DMS 273 (cell line): ENCODE measurements around the gene VAT1.
"Not testable (repeated sequence)": the region's sequence is repeated elsewhere in the genome, so short reads cannot be mapped to it uniquely, and the experiment has no call there.

Experiments
- DNase-seq: peaks from one replicate; lab custom pipeline; 2025; ENCODE audit not compliant: unreplicated experiment; lab: John Stamatoyannopoulos, UW

The VAT1 gene

DNA sequence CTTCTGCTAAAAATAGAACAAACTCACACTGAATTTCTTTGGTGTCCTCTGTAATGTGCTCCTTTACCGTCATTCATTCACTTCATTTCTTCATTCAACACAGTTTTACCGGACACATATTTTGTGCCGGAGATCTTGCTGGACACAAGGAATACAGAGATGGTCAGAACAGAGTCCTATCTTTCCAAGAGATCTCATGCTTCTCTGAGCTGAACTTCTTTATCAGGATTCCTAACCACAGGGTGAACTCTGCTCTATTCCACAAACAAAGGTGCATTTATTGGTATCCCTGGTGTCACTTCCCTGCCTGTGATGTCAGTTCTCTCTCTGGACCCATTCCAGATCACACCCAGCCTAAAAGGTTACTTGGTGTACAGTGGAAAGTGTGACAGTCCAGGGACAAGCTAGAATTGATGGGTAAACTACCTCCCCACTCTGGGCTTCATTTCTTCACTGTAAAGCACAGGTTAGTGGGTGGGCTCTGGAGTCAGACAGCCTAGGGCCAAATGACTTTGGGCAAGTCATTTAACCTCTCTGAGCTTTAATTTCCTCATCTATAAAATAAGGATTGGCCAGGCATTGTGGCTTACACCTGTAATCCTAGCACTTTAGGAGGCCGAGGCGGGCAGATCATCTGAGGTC is 11.4 kb downstream of the VAT1 start:
- DNase-seq = no peak

DNA sequence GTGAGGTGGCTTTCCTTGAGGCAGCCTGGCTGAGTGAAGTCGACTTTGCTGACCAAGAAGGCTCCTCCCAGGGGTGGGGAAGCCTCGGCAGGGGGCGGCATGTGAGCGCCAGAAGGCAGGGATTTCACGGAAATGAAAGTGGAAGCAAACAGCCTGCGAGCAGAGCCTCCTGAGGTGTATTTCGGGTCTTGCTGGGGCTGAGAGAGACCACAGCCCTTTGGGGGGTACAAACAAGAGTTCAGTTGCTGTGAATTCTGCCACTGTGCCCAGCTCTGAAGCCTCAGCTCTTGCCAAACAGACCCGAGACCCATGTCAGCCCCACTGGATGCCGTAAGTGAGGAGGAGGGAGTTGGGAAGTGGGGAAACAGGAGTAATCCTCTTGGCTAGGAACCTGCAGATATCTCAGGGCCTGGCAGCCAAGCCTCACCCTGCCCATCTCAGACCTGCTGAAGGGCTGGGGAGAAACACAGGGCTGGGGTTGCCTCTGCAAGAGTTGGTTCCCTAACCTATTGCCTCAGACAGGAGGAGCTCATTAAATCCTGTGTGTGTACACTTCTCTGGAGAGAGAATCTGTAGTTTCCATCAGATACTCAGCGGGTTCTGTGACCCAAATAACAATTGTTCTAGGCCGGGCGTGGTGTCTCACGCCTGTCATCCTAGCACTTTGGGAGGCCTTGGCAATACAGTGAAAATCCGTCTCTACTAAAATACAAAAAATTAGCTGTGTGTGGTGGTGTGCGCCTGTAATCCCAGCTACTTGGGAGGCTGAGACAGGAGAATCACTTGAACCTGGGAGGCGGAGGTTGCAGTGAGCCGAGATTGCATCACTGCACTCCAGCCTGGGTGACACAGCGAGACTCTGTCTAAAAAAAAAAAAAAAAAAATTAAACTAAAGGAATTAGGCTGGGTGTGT is 15.3 kb downstream of the VAT1 start, which contains the start of gene IFI35:
TSS of gene IFI35 (plus strand) at position 146 of the 913 bp plus-strand sequence. CDS start at position 310, 164 bp downstream.
- DNase-seq = peak; percentile 91

DNA sequence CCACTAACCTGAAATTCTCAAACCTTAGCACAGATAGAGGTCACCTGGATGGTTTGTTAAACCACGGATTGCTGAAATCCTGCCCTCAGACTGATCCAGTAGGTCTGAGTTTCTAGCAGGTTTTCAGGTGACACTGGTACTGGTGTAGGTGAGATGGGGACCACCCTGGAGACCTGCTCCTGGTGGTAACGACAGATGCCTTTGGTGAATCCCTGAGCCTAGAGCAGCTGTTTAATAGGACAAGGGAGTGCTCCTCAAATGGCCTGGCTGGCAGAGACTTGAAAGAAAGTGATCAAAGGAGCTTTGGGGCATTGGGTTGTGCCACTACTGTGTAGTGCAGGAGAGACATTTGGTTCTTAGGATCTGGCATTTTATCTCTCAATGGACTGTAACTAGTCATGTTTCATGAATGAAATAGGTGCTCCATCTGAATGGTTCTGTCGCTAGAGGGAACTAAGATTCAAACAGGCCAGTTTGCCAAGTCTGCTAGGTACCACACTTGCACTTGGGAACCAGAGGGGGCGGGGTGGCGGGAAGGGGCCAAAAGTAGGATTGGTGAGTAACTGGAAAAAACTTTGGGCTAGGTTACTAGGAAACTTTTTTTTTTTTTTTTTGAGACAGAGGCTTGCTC is 18.5 kb downstream of the VAT1 start:
- DNase-seq = peak; percentile 87

DNA sequence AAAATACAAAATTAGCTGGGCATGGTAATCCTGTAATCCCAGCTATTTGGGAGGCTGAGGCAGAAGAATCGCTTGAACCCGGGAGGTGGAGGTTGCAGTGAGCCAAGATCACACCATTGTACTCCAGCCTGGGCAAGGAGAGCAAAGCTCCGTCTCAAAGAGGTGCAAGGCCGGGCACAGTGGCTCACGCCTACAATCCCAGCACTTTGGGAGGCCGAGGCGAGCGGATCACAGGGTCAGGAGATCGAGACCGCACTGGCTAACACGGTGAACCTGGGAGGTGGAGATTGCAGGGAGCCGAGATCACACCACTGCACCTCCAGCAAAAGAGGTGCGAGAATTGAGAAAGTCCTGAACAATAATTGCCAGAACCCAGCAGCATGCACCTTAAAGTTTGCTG is 21.3 kb downstream of the VAT1 start:
- DNase-seq = not testable (repeated sequence)

DNA sequence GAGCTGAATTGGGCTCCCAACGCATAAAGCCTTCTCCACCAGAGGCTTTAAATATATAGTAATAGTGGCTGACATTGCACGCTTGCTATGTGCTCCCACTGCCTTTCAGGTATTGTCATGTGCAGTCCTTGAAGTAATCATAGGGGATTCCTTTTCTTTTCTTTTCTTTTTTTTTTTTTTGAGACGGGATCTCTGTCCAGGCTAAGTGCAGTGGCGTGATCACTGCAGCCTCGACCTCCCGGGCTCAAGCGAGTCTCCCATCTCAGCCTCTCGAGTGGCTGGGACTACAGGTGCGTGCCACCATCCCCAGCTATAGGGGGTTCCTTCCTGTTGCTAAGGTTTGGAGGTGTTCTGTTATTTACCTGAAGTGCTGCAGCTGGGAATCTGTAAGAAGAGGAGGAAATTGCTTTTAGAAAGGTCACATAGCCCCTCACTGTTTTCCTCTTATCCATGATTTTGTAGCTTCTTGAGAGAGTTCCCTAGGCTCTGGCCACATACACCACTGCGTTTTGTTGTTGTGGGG is 23.1 kb downstream of the VAT1 start:
- DNase-seq = no peak

DNA sequence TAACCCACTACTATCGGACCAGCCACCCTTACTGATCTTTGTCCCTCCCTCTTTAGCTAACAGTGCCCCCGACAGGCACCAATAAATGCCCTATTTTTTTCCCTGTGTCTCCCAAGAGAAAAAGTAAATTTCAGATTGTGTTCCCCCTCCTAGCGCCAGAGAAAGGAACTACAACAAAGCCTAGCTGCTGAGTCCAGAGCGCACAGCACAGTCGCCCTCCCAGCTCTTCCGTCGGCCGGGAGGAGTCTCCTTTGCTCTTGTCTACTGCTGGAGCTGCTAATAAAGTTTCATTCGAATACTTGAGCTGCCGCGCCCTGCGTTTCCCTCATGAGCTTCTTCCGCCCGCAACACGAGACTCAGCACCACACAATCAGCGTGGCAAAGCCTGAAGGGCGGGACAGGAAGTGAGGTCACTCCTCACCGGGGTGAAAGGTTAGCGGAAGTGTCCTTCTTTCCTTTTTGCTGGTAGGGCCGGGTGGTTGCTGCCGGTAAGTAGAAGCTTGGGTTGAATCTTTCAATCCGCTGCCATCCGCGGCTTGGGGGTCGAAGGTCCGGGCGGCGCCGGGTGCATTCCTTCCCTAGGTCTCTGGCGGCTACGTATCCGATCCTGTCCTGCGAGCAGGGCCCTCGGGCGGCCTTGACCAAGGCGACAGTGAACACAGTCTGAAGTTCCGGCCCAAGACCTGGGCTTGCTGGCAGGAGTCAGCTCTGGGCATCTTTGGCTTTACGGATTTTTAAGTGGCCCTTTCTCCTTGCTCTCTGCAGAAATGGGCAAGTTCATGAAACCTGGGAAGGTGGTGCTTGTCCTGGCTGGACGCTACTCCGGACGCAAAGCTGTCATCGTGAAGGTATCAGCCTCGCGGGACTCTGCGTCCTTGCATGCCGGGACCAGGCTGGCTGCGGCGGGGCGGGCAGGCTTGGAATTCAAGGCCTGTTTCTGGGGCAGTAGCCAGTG is 23.9 kb downstream of the VAT1 start, which contains the start of gene RPL27:
TSS of gene RPL27 (plus strand) at position 436 of the 955 bp plus-strand sequence. CDS start at position 768, 332 bp downstream.
- DNase-seq = peak; percentile 100

DNA sequence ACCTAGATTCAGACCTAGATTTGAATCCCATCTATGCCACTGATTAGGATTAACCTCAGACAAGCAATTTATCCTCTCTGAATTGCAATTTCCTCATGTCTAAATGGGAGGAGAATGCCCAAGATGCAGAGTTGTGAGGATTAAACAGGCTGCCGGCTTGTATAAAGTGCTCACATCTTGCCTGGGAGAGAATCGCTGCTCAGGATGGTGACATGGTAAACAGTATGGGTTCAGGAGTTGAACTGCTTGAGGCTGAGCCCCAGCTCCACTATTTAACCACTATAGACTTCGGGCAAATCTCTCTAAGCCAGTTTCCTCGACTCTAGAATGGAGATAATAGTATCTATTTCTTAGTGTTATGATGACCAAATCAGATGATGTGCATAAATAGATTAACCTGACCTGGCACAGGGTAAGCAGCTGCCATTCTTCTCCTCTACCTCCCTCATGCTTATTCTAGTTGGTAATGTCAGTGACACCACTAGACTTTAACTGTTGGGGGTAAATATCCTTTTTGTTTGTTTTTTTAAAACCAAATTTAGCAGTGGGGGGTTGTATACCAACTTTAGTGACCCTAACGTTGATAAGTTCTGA is 24.7 kb downstream of the VAT1 start:
- peak; percentile 55 for DNase-seq

DNA sequence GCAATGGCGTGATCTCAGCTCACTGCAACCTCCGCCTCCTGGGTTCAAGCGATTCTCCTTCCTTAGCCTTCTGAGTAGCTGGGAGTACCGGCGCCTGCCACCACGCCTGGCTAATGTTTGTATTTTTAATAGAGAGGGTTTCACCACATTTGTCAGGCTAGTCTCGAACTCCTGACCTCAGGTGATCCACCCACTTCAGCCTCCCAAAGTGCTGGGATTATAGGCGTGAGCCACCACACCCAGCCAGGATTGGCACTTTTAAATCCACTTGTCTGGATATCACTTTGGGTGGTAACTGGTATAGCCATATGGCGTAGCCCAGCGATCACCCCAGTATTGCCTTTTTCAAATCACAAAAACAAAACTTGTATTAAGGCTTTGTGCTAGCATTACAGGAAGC is 28.3 kb downstream of the VAT1 start:
- not testable (repeated sequence) for DNase-seq

DNA sequence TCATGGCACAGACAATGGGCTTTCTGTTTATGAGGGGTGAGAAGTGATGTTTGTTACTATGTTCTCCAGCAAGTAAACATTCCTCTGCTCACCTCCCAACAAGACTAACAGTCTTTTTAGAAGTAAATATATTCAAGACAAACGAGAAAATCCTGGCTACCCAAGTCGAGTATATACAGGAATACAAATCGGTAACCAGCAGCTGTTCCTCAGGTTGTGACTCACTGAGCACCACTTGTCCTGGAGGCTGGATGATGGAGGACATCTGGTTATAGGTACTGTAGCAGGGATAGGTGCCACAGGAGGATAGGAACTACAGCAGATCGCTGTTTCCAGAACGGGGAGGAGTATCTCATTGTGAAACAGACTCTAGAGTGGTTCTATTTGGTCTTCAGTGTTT is 29.3 kb downstream of the VAT1 start:
- no peak for DNase-seq

DNA sequence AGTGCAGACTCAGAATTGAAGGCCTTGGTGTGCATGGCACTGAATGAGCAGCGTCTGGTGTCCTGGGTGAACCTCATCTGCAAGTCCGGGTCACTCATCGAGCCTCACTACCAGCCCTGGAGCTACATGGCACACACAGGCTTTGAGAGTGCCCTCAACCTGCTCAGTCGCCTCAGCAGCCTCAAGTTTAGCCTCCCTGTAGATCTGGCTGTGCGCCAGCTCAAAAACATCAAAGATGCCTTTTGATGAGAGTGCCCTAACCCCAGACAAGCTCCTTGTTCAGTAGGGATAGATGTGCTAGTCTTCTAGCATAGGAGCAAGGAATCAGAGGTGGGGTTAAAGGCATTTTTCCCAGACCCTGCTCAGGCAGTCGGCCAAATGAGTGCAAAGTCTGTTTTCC is 30.7 kb downstream of the VAT1 start:
- DNase-seq = no peak

DNA sequence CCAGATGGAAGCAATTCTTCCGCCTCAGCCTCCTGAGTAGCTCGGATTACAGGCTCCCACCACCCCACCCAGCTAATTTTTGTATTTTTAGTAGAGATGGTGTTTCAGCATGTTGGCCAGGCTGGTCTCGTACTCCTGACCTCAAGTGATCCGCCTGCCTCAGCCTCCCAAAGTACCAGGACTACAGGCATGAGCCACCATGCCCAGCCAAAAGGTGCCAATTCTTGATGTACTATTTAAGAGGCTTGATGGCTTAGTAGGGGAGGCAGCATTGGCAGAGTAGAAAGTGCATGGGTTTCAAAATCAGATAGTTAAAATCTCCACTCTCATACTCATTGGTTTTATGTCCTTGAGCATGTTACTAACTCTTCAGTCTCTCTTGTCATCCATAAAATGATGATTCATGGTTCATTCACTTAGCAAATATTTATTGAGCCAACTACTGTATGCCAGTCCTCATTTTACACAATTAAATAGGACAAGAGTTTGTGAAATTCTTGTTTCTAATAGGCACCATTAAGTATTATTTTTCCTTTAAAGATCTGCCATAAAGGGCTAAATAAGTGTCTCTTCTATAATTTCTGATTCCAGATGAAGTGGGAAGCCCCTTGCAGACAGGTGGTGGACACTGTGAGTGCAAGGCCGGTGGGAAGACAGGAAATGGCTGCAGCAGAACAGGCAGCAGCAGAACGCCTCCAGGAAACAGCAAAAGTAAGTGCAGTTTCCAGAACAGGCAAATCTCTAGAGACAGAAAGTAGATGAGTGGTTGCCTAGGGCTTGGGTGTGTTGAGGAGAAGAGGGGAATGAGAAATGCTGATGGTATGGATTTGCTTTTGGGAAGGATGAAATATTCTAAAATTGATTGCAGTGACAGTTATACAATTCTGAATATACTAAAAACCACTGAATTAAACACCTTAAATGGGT is 32.2 kb downstream of the VAT1 start:
- no peak for DNase-seq

DNA sequence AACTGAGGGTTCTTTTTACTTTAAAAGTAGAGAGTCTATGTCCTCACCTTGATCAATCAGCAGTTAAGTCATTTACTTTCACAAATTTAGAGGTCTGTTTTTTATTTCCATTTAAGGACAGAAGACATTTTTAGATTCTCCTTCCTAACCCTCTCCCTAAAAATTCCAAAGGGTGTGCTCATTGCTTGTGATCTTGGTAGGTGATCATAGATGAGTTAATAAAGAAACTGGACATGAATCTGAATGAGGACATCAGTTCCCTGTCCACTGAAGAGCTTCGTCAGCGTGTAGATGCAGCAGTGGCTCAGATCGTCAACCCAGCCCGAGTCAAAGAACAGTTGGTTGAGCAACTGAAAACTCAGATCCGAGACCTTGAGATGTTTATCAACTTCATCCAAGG is 33.0 kb downstream of the VAT1 start:
- no peak for DNase-seq

DNA sequence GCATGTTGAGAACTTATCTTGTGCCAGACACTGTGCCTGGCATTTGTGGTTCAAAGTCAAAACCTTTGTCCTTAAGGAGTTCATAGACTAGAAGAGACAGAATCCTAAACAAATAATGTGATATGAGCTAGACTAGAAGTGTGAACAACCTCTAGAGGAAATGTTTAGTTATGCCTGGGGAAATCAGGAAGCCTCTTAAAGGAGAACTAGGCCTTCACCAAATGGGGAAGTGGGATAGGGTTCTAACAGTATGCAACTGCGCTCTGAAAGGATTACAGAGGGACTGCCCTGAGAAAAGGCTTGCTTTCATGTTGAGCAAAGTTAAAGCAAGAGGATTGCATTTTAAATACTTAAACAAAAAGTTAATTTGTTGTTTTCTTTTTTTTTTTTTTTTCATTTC is 37.0 kb downstream of the VAT1 start:
- no peak for DNase-seq

DNA sequence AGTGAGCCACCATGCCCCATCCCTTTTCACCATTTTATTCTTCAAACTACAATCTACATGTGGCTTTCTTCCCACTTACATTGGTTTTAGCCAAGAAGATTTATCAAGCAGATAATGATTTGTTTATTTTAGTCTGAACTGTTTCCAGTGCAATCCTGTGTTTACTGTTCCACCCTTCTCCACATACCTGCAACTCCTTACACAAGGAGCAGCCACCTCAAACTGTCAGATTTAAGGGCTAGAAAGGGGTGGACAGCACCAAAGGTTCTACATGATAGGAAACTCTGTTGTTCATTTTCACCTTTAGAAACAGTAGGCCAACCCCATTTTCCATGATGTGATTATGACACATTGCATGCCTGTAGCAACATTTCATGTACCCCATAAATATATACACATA is 39.9 kb downstream of the VAT1 start:
- DNase-seq = no peak

DNA sequence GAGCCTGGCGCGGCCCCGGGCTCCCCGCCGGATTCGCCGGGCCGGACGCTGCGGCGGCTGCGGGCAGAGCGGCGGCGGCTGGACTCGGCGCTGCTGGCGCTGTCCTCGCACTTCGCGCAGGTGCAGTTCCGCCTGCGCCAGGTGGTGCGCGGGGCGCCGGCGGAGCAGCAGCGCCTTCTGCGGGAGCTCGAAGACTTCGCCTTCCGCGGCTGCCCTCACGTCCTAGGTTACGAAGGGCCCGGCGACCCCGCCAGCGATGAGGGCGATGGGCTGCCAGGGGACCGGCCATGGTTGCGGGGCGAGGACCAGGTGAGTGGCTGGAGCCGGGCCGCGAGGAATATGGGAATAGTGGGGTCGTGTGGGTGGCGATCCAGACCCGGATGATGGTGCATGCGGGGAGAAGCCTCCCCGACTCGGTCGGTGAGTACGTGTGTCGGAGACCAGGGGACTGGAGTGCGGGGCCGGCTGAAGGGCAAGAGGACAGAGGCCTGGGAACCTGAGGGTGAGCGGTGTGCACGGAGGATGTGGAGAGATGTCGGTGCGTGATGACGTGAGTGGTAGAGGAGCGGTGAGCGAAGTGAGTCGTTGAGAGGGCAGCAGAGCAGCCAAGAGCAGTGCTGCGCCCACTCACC is 41.3 kb downstream of the VAT1 start:
- DNase-seq = peak; percentile 77

DNA sequence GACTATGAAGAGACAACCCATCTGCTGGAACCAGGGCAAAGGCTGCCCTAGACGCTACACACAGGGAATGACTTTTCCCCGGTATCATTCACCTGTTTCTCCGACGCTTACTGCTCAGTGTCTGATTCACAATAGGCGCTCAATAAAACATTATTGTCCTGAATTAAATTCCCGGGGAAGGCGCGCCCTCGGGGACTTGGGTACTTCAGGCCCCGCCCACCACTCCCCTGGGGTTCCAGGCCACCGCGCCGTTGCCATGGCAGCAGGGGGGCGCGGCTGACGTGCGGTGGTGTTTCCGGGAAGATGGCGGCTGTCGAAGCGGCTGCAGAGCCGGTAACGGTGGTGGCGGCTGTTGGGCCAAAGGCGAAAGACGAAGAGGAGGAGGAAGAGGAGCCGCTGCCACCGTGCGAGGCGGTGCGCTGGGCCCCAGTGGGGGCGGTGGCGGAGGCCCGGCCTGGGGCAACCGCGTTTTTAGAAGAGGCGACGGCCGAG is 41.9 kb downstream of the VAT1 start, which contains the start of gene RUNDC1:
TSS of gene RUNDC1 (plus strand) at position 292 of the 492 bp plus-strand sequence. CDS start at position 304, 12 bp downstream.
- peak; percentile 95 for DNase-seq

DNA sequence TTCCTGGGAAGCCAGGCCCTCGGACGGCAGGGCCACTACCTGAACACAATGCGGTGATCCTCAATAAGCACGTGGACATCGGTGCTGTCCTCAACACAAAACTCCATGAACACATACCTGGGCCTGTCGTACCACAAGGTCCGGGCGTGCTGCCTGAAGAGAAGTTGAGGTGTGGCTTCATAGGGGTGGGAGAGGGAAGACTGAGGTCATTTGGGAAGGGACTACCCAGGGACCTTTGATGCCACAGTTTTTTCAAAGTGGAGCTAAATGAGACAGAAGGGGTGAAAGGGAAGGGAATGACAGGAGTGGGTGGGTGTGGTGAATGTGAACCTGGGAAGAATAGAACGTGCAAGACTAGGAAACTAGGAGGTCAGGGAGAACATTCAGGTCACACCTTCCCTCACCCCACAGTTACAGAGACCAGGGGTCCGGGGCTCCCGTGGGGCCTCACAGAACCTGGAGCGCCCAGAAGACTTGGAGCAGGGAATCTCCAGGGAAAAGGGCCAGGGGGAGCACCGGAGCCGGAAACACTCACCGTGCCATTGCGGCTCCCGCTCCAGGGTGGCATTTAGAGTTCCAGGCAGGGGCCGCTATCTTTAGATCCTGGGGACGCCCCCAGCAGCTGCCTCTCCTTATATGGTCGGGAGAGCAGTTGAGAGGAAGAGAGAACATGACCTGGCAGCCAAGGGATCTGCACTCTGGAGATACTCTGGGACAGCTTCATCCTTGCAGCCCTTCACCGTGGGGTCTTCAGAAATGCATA is 42.5 kb downstream of the VAT1 start, which contains the start of gene PTGES3L:
TSS of gene PTGES3L (minus strand) at position 570 of the 763 bp plus-strand sequence. CDS start at position 543, 27 bp downstream.
- peak; percentile 95 for DNase-seq
